Measurements from ENCODE around the gene GIT2.
A peak's percentile ranks its signal among the peaks of the same experiment; 100 is the strongest.

The GIT2 gene

DNA sequence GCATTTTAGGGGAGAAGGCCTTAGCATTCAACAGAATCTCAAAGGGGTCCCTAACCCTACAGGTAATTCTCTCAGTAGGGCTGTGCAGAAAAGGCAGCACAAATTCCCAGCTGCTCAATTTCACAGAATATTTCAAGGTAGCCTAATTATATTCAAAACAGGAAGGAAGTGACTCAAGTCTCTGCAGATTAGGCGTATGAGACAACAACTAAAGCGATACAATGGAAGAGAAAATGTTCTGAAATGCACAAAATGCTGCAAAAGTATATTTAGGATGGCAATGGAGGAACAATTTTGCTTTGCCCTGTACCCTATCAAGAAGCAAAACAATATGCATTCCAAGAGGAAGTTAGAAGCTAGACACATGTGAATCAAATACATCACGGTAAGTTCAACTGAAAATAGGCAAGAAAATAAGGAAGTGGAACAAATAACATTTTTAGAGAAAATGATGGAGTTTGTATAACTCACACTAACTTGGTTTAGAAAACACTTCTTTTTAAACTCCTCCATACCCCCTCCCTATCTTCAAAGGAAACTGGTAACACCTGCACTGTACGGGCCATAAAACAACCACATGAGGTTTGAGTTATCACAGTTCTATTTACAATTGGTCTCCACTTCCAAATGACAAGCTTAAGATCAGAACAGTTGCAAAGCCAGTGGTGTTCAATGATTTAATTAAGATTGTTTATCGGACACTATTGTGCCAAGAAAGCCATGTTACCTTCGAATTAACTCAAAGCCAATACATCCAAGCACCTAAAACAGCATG lies 1.6 kb downstream of the GIT2 start:
- Histone ChIP-seq H3K27me3 (no peaks in the 10 kb centered on the region), H3K27ac (peak overlapping the region in 1 of 2 donors; percentile 78), H3K9me3 (no peaks in the 10 kb centered on the region), H3K4me3 (peak overlapping the region; percentile 93 to 100), H3K4me1 (peaks cover 0 to 33% (median 19%) of the 10 kb centered on the region in 4 donors), H3K36me3 (peaks cover 4 to 16% (median 13%) of the 10 kb centered on the region in 3 donors)
- TF ChIP-seq, protein P1, sequence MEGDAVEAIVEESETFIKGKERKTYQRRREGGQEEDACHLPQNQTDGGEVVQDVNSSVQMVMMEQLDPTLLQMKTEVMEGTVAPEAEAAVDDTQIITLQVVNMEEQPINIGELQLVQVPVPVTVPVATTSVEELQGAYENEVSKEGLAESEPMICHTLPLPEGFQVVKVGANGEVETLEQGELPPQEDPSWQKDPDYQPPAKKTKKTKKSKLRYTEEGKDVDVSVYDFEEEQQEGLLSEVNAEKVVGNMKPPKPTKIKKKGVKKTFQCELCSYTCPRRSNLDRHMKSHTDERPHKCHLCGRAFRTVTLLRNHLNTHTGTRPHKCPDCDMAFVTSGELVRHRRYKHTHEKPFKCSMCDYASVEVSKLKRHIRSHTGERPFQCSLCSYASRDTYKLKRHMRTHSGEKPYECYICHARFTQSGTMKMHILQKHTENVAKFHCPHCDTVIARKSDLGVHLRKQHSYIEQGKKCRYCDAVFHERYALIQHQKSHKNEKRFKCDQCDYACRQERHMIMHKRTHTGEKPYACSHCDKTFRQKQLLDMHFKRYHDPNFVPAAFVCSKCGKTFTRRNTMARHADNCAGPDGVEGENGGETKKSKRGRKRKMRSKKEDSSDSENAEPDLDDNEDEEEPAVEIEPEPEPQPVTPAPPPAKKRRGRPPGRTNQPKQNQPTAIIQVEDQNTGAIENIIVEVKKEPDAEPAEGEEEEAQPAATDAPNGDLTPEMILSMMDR (IDR thresholded peaks at IDR 0.05), result no peak
- no peak for DNase-seq
- intact Hi-C loops (cut with DNase I; ENCODE audit: low total_unique reads), result loop anchor here (5.0 kb wide), 1 partner anchor 422 kb away; the partner anchor contains the start of genes MMAB and MVK

DNA sequence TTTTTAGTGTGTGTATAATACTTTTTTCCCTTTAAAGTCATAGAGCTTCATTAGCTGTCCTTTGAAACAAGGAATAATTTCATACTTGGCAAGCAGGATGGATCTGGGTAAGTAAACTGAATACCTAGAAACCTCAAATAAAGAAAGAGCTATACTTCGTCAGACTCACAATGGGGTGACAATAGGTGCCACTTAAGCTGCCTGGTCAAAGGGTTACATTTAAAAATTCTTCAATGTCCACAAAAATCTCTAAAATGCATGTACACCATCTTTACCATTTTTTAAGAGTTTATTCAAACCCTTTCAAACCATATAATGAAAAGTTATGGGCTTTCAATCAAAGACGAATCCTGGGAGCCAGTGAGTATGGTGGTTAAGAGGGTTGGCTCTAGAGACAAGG lies 3.1 kb downstream of the GIT2 start:
- H3K36me3 ChIP-seq, result peaks cover 19 to 31% (median 27%) of the 10 kb centered on the region in 3 donors
- peaks cover 0 to 33% (median 19%) of the 10 kb centered on the region in 4 donors for H3K4me1 ChIP-seq
- no peaks in the 10 kb centered on the region for H3K27me3 ChIP-seq
- H3K9me3 ChIP-seq, result no peaks in the 10 kb centered on the region
- H3K4me3 ChIP-seq, result no peak overlapping the region
- TF ChIP-seq, protein P1 (IDR thresholded peaks at IDR 0.05), result no peak
- no peak overlapping the region for H3K27ac ChIP-seq
- intact Hi-C loops (cut with DNase I; ENCODE audit: low total_unique reads), result no loop called here
- DNase-seq, result no peak

- Histone ChIP-seq H3K27me3 (no peaks in the 10 kb centered on the region), H3K36me3 (peaks cover 34 to 46% (median 41%) of the 10 kb centered on the region in 3 donors), H3K4me3 (no peak overlapping the region), H3K27ac (no peak overlapping the region), H3K9me3 (no peaks in the 10 kb centered on the region), H3K4me1 (peaks cover 0 to 27% (median 19%) of the 10 kb centered on the region in 4 donors)
- DNase-seq, result no peak
- intact Hi-C loops (cut with DNase I; ENCODE audit: low total_unique reads), result no loop called here
- TF ChIP-seq, protein P1 (IDR thresholded peaks at IDR 0.05), result no peak
These were observed 4.6 kb downstream of the GIT2 start for GRCh38 chr12:109991586-109991985.

DNA sequence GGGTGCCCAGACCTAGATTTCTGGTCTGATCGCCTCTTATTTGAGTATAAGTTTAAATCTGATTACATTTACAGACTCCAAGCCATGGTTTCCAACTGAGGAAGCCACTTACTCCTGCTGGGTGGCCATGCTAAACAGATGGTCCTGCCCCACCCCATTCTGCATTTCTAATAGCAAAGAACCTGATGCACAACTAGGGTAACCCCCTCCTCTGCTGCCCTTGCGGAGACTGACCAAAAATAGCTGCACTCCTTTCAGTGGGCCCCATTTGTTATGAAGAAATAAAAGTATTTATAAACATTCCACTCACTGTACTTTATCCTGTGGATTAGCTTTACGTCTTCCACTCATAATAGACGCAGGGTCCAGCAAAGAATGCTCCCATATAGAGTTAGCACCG lies 6.8 kb downstream of the GIT2 start:
- TF ChIP-seq, protein P1 (IDR thresholded peaks at IDR 0.05), result no peak
- Histone ChIP-seq H3K27ac (no peak overlapping the region), H3K4me1 (peaks cover 0 to 12% (median 8%) of the 10 kb centered on the region in 4 donors), H3K36me3 (peaks cover 34 to 68% (median 62%) of the 10 kb centered on the region in 3 donors), H3K9me3 (no peaks in the 10 kb centered on the region), H3K4me3 (no peak overlapping the region), H3K27me3 (no peaks in the 10 kb centered on the region)
- no peak for DNase-seq
- intact Hi-C loops (cut with DNase I; ENCODE audit: low total_unique reads), result no loop called here

DNA sequence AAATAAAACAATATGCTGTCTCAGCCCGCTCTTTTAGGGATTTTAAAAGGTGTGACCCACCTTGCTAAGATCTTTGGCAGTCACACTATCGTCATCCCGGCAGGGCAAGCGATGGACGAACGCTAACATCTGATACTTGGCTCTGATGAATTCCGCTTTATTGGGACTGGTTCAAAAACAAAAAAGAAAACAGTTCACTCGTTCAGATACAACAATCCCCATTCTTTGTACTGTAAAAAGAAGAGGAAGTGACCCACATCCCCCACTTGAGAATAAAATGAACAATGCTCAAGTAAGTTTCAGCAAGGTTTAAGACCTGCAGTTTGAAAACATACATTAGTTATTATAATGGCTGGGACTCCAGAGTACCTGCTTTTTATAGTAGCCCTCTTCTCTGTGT lies 7.3 kb downstream of the GIT2 start:
- no peak for DNase-seq
- Histone ChIP-seq H3K9me3 (no peaks in the 10 kb centered on the region), H3K27me3 (no peaks in the 10 kb centered on the region), H3K27ac (no peak overlapping the region), H3K36me3 (peaks cover 36 to 73% (median 67%) of the 10 kb centered on the region in 3 donors), H3K4me1 (peaks cover 0 to 9% (median 4%) of the 10 kb centered on the region in 4 donors), H3K4me3 (no peak overlapping the region)
- intact Hi-C loops (cut with DNase I; ENCODE audit: low total_unique reads), result no loop called here
- TF ChIP-seq, protein P1 (IDR thresholded peaks at IDR 0.05), result no peak
